Panc1 (cell line): ENCODE data around the gene MRPL20. TPM values are rescaled to one million over a fixed set of nuclear protein-coding genes. Genes with fewer than 3 reads are reported as not detected.
A peak's percentile ranks its signal among the peaks of the same experiment; 100 is the strongest.

Source experiments
- ATAC-seq: fragments of 200-7000 bp; cut with Tn5 transposase; 2 replicates; pipeline ENCODE4 v1.9.1; 2020; ENCODE audit warnings: mild to moderate bottlenecking, moderate library complexity
- BruUV-seq: library from RNA; stranded (reverse); fragments of 400-500 nt; replicated peaks from 2 replicates; lab custom pipeline; 2021; lab: Mats Ljungman, UMichigan
- CTCF ChIA-PET: fragments of 300-600 bp; sonication (Branson Sonifier 250); formaldehyde crosslinking; loops from one replicate; lab custom pipeline; 2022; ENCODE audit warnings: antibody characterized with exemption; lab: Charles Lee
- POLR2A ChIA-PET: fragments of 300-600 bp; sonication (Branson Sonifier 250); formaldehyde crosslinking; loops from one replicate; lab custom pipeline; 2022; ENCODE audit warnings: antibody characterized with exemption; lab: Charles Lee
- DNase-seq: peaks from one replicate; pipeline ENCODE4 v3.0.0-alpha.2; 2010; ENCODE audit warnings: low read depth, low spot score
- H3K27ac ChIP-seq: 2 replicates; pipeline ENCODE4 v1.5.1; 2011; ENCODE audit warnings: mild to moderate bottlenecking, low read length, inconsistent platforms
- H3K27me3 ChIP-seq: fragments of 200-500 bp; sonication (Bioruptor generic); 2 replicates; pipeline ENCODE4 v1.6.0; 2014; ENCODE audit warnings: low read length, inconsistent platforms; ENCODE audit not compliant: control insufficient read depth, insufficient read depth
- H3K36me3 ChIP-seq: fragments of 200-500 bp; sonication (Bioruptor generic); 2 replicates; pipeline ENCODE4 v1.5.1; 2014; ENCODE audit warnings: inconsistent platforms, mild to moderate bottlenecking, low read length, moderate library complexity; ENCODE audit not compliant: control insufficient read depth, insufficient read depth
- H3K4me1 ChIP-seq: 2 replicates; pipeline ENCODE4 v1.5.1; 2011; ENCODE audit warnings: inconsistent platforms, mild to moderate bottlenecking, low read length, moderate library complexity; ENCODE audit not compliant: control insufficient read depth, insufficient read depth
- H3K4me3 ChIP-seq, 2 experiments: 2 replicates each; pipeline ENCODE4 v1.5.1; 2011 to 2012; ENCODE audit warnings: low read depth in 2 of 2, low read length in 2 of 2, mild to moderate bottlenecking in 2 of 2, inconsistent platforms in 1 of 2, moderate library complexity in 1 of 2
- H3K9me3 ChIP-seq: fragments of 200-500 bp; sonication (Bioruptor generic); 2 replicates; pipeline ENCODE4 v1.5.1; 2014; ENCODE audit warnings: low read depth, mild to moderate bottlenecking, inconsistent platforms, low read length, moderate library complexity; ENCODE audit not compliant: control insufficient read depth, insufficient read depth
- POLR2AphosphoS5 ChIP-seq: IDR thresholded peaks from 2 replicates; pipeline ENCODE4 v1.6.1; 2012; ENCODE audit warnings: mild to moderate bottlenecking, low read depth, low read length, moderate library complexity
- SIN3A ChIP-seq: IDR thresholded peaks from 2 replicates; pipeline ENCODE4 v1.6.1; 2012; ENCODE audit warnings: low read depth, mild to moderate bottlenecking, low read length, moderate library complexity, borderline replicate concordance; ENCODE audit not compliant: insufficient read depth
- TCF7L2 ChIP-seq: IDR thresholded peaks from 2 replicates; pipeline ENCODE4 v1.6.1; 2011; ENCODE audit warnings: mild to moderate bottlenecking, low read depth, low read length, inconsistent platforms
- in situ Hi-C: cut with HindIII; loops from 2 replicates; pipeline ENCODE4 v1.10.0; 2016; ENCODE audit warnings: low sequenced_read_pairs, low pct_unique_long_range_greater_than_20kb
- intact Hi-C: fragments of 100-400 bp; cut with micrococcal nuclease; formaldehyde crosslinking; loops from one replicate; pipeline ENCODE4 v1.10.0; 2022; ENCODE audit not compliant: unreplicated experiment
- total RNA-seq: library from RNA; stranded (reverse); gene quantifications from one replicate; pipeline ENCODE4 v1.2.1, GENCODE V29; 2021; ENCODE audit not compliant: unreplicated experiment
- TF ChIP-seq, protein P1 (sequence below): fragments of 450-650 bp; IDR thresholded peaks from 2 replicates; pipeline ENCODE4 v1.5.1; 2017; ENCODE audit warnings: mild to moderate bottlenecking
- TF ChIP-seq, protein P2 (sequence below), 2 experiments: IDR thresholded peaks; 2 replicates each; pipeline ENCODE4 v1.6.1; 2011 to 2012; ENCODE audit warnings: low read depth in 2 of 2, control low read depth in 1 of 2, low read length in 1 of 2, mild to moderate bottlenecking in 1 of 2, moderate library complexity in 1 of 2; ENCODE audit not compliant: insufficient read depth in 1 of 2

MRPL20 gene
- total RNA-seq, 1 experiment from 2014 or later = 196 TPM

DNA sequence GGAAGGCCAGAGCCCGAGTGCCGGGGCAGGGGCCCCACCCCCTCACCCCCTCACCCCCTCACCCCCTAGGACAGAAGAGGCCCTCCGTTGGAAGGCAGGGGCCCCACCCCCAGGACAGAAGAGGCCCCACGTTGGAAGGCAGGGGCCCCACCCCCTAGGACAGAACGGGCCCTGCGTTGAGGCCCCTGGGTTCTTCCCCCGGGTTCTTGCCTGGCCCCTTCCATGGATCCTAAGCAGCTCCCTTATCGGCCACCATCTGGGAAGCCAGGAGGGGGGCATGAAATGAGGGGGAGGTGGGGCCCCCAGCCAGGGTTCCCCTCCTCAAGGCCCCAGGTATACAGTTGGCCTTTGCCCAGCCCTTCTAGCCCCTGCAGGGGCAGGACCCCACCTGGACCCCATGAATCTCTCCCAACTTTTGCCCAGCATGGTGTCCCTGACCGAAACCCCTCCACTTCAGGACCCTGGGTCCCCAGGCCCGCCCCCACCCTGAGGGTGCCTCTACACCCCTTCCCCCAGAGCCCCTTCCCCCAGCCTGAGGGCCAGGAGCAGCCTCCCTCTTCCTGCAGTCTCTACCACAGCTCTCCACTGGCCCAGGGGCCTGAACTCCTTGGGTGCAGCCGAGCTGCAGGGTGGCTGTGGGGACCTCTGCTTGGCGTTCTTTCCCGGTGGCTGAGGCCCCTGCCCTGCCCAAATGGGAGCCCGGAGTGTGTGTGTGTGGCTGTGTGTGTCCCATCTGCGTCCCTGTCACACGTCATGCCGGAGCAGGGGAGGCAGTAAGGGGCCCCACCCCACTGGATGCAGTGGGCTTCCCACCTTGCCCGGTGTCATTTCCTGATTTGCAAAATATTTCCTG, 24.1 kb upstream of the MRPL20 start:
- in situ Hi-C loops (no loop called here), intact Hi-C loops (no loop called here)
- POLR2A ChIA-PET = interaction anchor here (0.5 to 1.5 kb wide), 7 partner anchors 8 to 74 kb away, joined by 3 to 7 read pairs (median 3); partner anchors contain the start of gene ANKRD65
- TF ChIP-seq, protein P1, sequence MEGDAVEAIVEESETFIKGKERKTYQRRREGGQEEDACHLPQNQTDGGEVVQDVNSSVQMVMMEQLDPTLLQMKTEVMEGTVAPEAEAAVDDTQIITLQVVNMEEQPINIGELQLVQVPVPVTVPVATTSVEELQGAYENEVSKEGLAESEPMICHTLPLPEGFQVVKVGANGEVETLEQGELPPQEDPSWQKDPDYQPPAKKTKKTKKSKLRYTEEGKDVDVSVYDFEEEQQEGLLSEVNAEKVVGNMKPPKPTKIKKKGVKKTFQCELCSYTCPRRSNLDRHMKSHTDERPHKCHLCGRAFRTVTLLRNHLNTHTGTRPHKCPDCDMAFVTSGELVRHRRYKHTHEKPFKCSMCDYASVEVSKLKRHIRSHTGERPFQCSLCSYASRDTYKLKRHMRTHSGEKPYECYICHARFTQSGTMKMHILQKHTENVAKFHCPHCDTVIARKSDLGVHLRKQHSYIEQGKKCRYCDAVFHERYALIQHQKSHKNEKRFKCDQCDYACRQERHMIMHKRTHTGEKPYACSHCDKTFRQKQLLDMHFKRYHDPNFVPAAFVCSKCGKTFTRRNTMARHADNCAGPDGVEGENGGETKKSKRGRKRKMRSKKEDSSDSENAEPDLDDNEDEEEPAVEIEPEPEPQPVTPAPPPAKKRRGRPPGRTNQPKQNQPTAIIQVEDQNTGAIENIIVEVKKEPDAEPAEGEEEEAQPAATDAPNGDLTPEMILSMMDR = no peak
- TF ChIP-seq, protein P2, sequence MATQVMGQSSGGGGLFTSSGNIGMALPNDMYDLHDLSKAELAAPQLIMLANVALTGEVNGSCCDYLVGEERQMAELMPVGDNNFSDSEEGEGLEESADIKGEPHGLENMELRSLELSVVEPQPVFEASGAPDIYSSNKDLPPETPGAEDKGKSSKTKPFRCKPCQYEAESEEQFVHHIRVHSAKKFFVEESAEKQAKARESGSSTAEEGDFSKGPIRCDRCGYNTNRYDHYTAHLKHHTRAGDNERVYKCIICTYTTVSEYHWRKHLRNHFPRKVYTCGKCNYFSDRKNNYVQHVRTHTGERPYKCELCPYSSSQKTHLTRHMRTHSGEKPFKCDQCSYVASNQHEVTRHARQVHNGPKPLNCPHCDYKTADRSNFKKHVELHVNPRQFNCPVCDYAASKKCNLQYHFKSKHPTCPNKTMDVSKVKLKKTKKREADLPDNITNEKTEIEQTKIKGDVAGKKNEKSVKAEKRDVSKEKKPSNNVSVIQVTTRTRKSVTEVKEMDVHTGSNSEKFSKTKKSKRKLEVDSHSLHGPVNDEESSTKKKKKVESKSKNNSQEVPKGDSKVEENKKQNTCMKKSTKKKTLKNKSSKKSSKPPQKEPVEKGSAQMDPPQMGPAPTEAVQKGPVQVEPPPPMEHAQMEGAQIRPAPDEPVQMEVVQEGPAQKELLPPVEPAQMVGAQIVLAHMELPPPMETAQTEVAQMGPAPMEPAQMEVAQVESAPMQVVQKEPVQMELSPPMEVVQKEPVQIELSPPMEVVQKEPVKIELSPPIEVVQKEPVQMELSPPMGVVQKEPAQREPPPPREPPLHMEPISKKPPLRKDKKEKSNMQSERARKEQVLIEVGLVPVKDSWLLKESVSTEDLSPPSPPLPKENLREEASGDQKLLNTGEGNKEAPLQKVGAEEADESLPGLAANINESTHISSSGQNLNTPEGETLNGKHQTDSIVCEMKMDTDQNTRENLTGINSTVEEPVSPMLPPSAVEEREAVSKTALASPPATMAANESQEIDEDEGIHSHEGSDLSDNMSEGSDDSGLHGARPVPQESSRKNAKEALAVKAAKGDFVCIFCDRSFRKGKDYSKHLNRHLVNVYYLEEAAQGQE (IDR thresholded peaks at IDR 0.05; ENCODE audit: insufficient read depth in 1 of 2, low read depth in 2 of 2, low read length in 1 of 2) = no peak; a peak in 1 of 4 replicates
- TF ChIP-seq POLR2AphosphoS5 = no peak; the same call in 1 of the 2 replicates
- TF ChIP-seq TCF7L2 = no peak
- TF ChIP-seq SIN3A = no peak
- Histone ChIP-seq H3K4me1 (peaks cover 68% of the 10 kb centered on the region), H3K4me3 (peak overlapping the region; percentile 3 to 33; a peak in 3 of 4 replicates), H3K27ac (peak overlapping the region; percentile 99), H3K27me3 (no peaks in the 10 kb centered on the region), H3K9me3 (no peaks in the 10 kb centered on the region), H3K36me3 (no peaks in the 10 kb centered on the region)
- ATAC-seq (peak; percentile 6), DNase-seq (no peak)
- no TSS peak for BruUV-seq
- CTCF ChIA-PET = interaction anchor here (0.6 to 1.8 kb wide), 4 partner anchors 9 to 32 kb away, joined by 4 to 11 read pairs (median 4); partner anchors contain the start of gene CCNL2

DNA sequence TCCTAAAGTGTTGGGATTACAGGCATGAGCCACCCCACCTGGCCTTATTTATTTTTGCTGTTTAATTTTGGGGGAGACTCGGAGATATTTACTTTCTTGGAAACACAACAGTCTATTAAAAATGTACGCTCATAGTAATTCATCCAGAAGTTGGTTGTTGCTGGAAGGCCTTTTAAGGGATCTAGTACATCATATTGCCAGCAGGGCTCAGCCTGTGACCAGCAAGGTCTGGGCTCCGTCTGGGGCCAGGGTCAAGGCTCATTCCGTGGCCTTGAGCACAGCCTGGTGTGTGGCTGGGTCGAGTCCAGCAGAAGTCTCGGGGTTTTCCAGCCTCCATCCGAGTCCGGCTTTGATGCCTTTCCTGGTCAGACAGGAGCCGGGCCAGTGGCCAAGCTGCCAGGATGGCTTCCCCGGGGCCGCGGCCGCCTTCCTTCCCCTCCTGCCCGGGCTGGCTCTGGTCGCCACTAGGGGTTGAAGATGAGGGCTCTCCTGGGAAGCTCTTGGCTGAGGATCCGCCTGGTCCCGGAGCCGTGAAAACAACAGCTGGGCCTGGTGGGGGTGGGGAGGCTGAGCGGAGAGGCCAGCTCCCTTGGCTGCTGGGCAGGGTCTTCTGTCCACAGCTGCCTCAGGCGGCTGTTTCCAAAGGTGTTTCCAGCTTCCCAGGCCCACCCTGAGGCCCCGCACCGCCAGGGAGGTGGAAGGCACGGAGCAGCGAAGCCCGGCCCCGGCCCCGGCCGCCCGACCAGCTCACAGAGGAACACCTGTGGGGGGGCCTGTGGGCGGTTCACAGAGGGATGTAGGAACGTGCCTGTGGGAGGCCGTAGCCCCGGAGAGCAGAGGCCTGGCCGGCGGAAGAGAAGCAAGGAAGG, 23.3 kb upstream of the MRPL20 start:
- DNase-seq = no peak

More for the DNA sequence above, 23.3 kb upstream of the MRPL20 start:
- Histone ChIP-seq H3K27me3 (no peaks in the 10 kb centered on the region), H3K4me3 (peak overlapping the region; percentile 14 to 21), H3K4me1 (peaks cover 71% of the 10 kb centered on the region), H3K27ac (peak overlapping the region; percentile 91), H3K36me3 (no peaks in the 10 kb centered on the region), H3K9me3 (no peaks in the 10 kb centered on the region)
- peak; percentile 14 for ATAC-seq
- intact Hi-C loops = no loop called here
- ChIA-PET POLR2A (interaction anchor here (0.5 to 1.0 kb wide), 3 partner anchors 9 to 21 kb away, joined by 3 to 7 read pairs (median 3); partner anchors contain the start of gene ANKRD65), CTCF (interaction anchor here (1.2 to 1.8 kb wide), 2 partner anchors 11 to 28 kb away, joined by 5 to 11 read pairs; no protein-coding TSS in a partner anchor)
- BruUV-seq = no TSS peak
- TF ChIP-seq SIN3A = 0 out of 2 replicates have a peak, but pooled peaks have one; percentile 39
- peak; percentile 93 for TF ChIP-seq TCF7L2
- TF ChIP-seq, protein P1 = peak; percentile 36; the same call in 1 of the 2 replicates
- TF ChIP-seq, protein P2 (IDR thresholded peaks at IDR 0.05; ENCODE audit: insufficient read depth in 1 of 2, low read depth in 2 of 2, low read length in 1 of 2) = 0 out of 4 replicates have a peak, but pooled peaks of 1 of the 2 experiments have one; percentile 13
- no peak; the same call in none of the 2 replicates for TF ChIP-seq POLR2AphosphoS5
- in situ Hi-C loops = no loop called here
